Measurements from ENCODE around the gene IGSF6.
"Not testable (repeated sequence)": the region's sequence is repeated elsewhere in the genome, so short reads cannot be mapped to it uniquely, and the experiment has no call there.

The IGSF6 gene, protein sequence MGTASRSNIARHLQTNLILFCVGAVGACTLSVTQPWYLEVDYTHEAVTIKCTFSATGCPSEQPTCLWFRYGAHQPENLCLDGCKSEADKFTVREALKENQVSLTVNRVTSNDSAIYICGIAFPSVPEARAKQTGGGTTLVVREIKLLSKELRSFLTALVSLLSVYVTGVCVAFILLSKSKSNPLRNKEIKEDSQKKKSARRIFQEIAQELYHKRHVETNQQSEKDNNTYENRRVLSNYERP

DNA sequence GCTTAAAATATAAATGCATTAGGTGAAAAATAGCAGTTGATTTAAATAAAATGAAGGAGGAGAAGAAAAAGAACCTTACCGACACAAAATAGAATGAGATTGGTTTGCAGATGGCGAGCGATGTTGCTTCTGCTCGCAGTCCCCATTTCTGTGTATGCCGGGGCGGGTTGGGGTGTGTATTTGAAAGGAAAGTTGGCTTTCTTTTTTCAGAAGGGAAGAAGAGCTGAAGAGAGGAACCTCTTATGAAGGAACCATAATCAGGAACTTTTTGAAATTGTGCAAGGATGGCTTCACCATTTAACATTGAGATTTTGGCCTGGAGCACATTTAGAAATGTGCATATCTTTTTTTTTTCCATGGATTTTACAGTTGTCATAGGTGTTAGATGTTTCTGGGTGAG lies at the start of gene IGSF6:
IGSF6 (minus strand) TSS at position 156 of the 400 bp plus-strand sequence; CDS start at position 146, 10 bp downstream.
- no peak for DNase-seq

- DNase-seq: no peak
Observed at GRCh38 chr16:21701271-21701670, 48.9 kb upstream of the IGSF6 start.

DNA sequence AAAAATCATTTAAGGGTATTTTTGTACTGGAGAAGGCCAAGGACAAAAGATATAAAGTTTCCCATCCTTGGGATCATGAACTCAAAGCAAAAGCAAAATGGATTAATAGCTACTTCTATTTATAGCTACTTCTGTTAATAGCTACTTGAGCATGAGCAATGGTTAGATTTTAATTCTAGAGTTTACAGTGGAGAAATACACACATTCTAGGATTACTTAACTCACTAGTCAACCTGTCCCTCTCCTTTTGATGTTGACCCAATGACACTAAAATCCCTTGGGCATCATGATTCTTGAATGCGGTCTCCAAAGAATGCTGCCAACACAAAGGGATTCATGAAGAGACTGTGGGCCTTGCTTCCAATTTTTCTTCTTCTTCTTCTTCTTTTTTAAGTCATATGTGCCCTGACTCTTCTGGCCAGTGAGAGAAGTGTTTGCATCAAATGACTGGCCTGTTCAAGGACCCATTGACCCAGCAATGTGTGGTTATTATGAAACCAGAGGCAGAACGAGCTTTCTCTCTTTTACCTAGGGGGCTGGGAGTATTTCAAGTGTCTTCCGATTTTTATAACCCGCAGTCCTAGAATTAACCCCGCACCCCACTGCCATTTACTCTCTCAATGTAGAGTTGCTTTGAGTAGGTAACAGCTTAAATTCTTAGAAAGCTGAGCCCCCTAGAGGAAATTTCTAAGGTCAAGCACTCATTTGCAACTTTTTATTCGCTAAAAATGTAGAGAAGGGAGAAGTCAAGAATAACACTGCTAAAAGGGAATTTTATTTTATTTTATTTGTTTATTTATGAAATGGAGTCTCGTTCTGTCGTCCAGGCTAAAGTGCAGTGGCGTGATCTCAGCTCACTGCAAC lies 46.0 kb upstream of the IGSF6 start:
- no peak for DNase-seq

DNA sequence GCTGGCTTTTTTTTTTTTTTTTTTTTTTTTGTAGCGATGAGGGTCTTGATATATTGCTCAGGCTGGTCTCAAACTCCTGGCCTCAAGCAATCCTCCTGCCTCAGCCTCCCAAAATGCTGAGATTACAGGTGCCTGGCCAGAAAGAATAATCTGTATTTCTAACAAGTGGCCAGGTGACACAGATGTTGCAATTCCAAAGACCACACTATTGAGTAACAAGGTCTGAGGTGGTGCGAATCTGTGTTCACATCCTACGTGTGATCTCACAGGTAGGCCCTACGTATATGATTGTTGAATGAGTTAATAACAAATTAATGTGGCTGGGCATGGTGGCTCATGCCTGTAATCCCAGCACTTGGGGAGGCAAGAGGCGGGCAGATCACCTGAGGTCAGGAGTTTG lies 44.6 kb upstream of the IGSF6 start:
- no peak for DNase-seq

- DNase-seq: no peak
Observed at GRCh38 chr16:21694609-21695008, 42.2 kb upstream of the IGSF6 start.

DNA sequence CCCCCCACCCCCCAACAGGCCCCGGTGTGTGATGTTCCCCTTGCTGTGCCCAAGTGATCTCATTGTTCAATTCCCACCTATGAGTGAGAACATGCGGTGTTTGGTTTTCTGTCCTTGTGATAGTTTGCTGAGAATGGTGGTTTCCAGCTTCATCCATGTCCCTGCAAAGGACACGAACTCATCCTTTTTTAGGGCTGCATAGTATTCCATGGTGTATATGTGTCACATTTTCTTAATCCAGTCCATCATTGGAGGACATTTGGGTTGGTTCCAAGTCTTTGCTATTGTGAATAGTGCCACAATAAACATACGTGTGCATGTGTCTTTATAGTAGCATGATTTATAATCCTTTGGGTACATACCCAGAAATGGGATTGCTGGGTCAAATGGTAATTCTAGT lies 38.6 kb upstream of the IGSF6 start:
- DNase-seq: not testable (repeated sequence)

DNA sequence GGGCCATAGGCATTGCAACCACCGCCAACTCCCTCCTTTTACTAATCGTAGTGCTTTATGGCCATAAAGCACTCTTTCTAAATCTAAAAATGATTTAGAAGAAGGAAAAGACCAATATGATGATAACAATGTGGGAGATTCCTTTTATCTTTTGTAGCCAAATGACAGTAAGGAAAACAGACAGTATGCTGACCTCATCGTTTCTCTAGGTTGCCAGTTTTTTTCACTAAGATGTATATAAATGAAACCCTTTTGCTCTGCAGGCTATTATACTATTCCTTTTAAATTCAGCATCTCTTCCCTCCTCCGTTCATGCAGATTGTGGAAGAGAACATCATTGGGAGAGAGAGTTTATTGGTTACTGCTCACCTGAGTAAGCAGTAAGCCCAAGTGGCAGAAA lies 36.7 kb upstream of the IGSF6 start:
- DNase-seq: no peak

DNA sequence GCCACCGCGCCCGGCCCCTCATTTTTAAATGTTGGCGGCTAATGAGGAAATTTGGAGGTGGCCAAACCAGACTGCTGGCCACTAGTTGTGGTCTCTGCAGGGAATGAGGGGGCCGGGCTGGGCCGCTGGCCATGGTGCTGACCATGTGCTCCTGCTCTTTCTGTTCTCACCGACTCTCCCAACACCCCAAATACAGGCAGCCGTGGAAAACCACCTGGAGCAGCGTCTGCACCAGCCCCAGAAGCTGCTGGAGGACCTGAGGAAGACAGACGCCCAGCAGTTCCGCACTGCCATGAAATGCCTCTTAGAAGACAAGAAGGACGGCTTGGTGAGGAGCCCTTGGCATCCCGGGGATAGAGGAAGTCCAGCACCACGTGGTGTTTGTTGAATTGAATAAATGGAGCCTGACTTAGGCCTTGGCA lies 32.6 kb upstream of the IGSF6 start:
- no peak for DNase-seq

- DNase-seq: no peak
Observed at GRCh38 chr16:21684199-21684598, 31.8 kb upstream of the IGSF6 start.

GRCh38 chr16:21683184-21683583 lies 30.8 kb upstream of the IGSF6 start:
- DNase-seq: no peak

DNA sequence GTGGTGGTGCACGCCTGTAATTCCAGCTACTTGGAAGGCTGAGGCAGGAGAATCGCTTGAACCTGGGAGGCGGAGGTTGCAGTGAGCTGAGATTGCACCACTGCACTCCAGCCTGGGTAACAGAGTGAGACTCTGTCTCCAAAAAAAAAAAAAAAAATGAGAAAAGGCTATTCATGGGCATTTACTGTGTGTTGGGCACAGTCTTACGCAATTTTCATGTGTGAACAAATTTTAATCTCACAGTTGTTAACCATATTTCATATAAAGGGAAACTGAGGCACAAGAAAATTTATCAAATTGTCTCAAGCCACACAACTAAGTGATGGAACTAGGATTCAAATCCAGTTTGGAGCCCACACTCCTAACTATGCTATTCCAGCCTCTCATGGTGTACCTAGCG lies 28.3 kb upstream of the IGSF6 start:
- not testable (repeated sequence) for DNase-seq

GRCh38 chr16:21674456-21674855 lies 22.0 kb upstream of the IGSF6 start:
- DNase-seq: not testable (repeated sequence)

DNA sequence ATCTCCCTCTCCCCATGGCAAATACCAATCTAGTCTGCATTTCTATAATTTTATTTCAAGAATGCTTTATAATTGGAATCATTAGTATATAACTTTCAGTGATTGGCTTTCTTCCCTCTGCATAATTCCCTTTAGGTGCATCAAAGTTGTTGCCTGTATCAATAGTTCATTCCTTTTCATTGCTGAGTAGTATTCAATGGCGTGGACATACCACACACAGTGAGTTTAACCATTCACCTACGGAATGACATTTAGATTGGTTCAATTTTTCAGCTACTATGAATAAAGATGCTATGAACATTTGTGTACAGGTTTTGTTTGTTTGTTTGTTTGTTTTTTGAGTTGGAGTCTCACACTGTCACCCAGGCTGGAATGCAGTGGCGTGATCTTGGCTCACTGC lies 21.1 kb upstream of the IGSF6 start:
- DNase-seq: no peak

GRCh38 chr16:21667575-21667974 lies 15.2 kb upstream of the IGSF6 start:
- DNase-seq: no peak

- no peak for DNase-seq
Observed at GRCh38 chr16:21666772-21667171, 14.4 kb upstream of the IGSF6 start.

- no peak for DNase-seq
Observed at GRCh38 chr16:21664801-21665492, 12.5 kb upstream of the IGSF6 start.

- no peak for DNase-seq
Observed at GRCh38 chr16:21663889-21664647, 11.7 kb upstream of the IGSF6 start, which contains the start of gene OTOA. Gene OTOA, plus strand, starts transcription at chr16:21663968. Its CDS starts 14,547 bp downstream, at chr16:21678515.

GRCh38 chr16:21659124-21659523 lies 6.7 kb upstream of the IGSF6 start:
- DNase-seq: no peak

- DNase-seq: no peak
Observed at GRCh38 chr16:21656795-21657768, 4.7 kb upstream of the IGSF6 start.

GRCh38 chr16:21654881-21655280 lies 2.5 kb upstream of the IGSF6 start:
- no peak for DNase-seq

DNA sequence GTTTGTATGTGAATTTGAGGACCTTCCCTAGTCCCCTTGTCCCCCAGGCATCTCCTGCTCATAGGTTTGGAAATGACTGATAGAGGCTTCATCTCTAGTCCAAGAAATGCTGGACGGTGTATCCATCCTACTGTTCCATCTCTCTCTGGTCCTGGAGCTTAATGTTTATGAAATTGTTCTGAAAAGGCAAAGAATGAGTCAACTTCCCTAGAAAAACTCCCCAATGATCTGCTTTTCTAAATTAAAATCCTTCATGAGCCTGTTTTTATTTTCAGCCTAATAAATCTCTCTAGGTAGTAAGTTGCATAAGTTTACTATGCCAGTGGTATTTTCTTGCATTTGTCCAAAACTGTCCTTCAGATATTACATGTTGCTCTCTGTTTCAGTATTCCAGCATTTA lies 2.1 kb upstream of the IGSF6 start:
- no peak for DNase-seq

GRCh38 chr16:21653571-21653970 lies 1.2 kb upstream of the IGSF6 start:
- no peak for DNase-seq

Data from activated effector memory CD4-positive, alpha-beta T cell treated with Interleukin-2 at 50 U/mL for 16 hours (primary cell).